Suprapubic skin (tissue), 4 donors: ENCODE results near the gene OSBPL9.

ENCODE experiments used
- CTCF ChIP-seq, 2 donors: fragments of 200-600 bp in 1 of 2; fragments of 450-650 bp in 1 of 2; sonication (generic) in 1 of 2; IDR thresholded peaks; one replicate each; pipeline ENCODE4 v1.5.1; 2016 to 2019; ENCODE audit warnings: antibody characterized with exemption in 2 of 2, mild to moderate bottlenecking in 1 of 2, moderate library complexity in 1 of 2
- EP300 ChIP-seq: sonication (generic); formaldehyde crosslinking; IDR thresholded peaks from one replicate; pipeline ENCODE4 v1.6.1; 2017; ENCODE audit warnings: antibody characterized with exemption
- POLR2A ChIP-seq, 2 donors: fragments of 450-650 bp; IDR thresholded peaks; one replicate each; pipeline ENCODE4 v1.6.1; 2017; ENCODE audit warnings: antibody characterized with exemption in 2 of 2, mild to moderate bottlenecking in 2 of 2, moderate library complexity in 2 of 2
- POLR2AphosphoS5 ChIP-seq, 3 donors: sonication (generic); formaldehyde crosslinking; IDR thresholded peaks; one replicate each; pipeline ENCODE4 v1.6.1; 2017; ENCODE audit warnings: antibody characterized with exemption in 3 of 3

GRCh38 chr1:51727366-51727765 is 110.5 kb downstream of the OSBPL9 start:
- no peak for TF ChIP-seq CTCF (IDR thresholded peaks at IDR 0.05)
- no peak for TF ChIP-seq POLR2A (IDR thresholded peaks at IDR 0.05)
- TF ChIP-seq EP300: no peak
- TF ChIP-seq POLR2AphosphoS5 (IDR thresholded peaks at IDR 0.05): no peak
